Measurements from ENCODE around the gene MKRN2.

GRCh38 chr3:12588039-12589009, 31.4 kb downstream of the MKRN2 start:
- no peak for TF ChIP-seq CTCF (IDR thresholded peaks at IDR 0.05)
- TF ChIP-seq POLR2A (IDR thresholded peaks at IDR 0.05) = no peak
